ENCODE data around the gene MAPK8IP3. TPM values are rescaled to one million over a fixed set of nuclear protein-coding genes. Genes with fewer than 3 reads are reported as not detected.
"Not testable (repeated sequence)": the region's sequence is repeated elsewhere in the genome, so short reads cannot be mapped to it uniquely, and the experiment has no call there.

The MAPK8IP3 gene
- total and polyA plus RNA-seq, 7 donors, result 11.7 to 31.6 (median 22.6) TPM

DNA sequence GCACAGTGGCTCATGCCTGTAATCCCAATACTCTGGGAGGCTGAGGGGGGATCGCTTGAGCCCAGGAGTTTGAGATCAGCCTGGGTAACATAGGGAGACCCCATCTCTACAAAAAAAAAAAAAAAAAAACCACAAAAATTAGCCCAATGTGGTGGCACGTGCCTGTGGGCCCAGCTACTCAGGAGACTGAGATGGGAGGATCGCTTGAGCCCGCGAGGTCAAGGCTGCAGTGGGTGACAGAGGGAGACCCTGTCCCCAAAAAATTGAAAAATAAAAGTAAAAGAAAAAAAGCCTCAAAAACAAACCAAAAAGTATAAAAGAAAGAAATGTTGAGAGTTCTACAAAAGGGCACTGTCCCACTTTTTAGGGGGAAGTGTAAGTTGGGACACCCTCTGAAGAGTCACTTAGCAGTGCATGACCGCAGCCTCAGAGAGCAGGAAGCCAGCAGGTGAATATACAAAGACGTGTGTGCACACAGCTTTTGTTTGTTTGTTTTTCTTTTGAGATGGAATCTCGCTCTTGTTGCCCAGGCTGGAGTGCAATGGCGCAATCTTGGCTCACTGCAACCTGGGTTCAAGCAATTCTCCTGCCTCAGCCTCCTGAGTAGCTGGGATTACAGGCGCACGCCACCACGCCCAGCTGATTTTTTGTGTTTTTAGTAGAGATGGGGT, 13.7 kb downstream of the MAPK8IP3 start:
- H3K36me3 ChIP-seq (ENCODE audit: insufficient read depth in 1 of 2, low read depth in 1 of 2); H3K4me3 ChIP-seq; intact Hi-C loops (cut with DNase I); H3K27me3 ChIP-seq (ENCODE audit: insufficient read depth in 3 of 3, low read length in 2 of 3); ATAC-seq; H3K27ac ChIP-seq; H3K9me3 ChIP-seq: not testable (repeated sequence)
- peak in 1 of 2 donors; percentile 23 for DNase-seq
- 89 to 95% (median 90%) methylated on average over 12 of the region's 12 CpGs for WGBS, 3 donors
- H3K4me1 ChIP-seq, result peaks cover 26% of the 10 kb centered on the region

DNA sequence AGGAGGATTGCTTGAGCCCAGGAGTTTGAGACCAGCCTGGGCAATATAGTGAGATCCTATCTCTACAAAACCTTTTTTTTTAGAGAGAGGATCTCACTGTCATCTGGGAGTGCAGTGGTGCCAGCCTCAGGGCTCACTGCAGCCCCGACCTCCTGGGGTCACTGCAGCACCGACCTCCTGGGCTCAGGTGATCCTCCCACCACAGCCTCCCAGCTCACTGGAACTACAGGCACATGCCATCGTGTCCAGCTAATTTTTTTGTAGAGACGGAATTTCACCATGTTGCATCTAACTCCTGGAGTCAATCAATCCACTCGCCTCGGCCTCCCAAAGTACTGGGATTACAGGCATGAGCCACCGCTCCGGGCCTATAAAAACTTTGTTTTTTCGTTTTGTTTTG, 15.4 kb downstream of the MAPK8IP3 start:
- DNase-seq, result no peak
- 97 to 98% (median 98%) methylated on average over 9 of the region's 9 CpGs for WGBS, 3 donors
- H3K27ac ChIP-seq, result peak overlapping the region; percentile 75

DNA sequence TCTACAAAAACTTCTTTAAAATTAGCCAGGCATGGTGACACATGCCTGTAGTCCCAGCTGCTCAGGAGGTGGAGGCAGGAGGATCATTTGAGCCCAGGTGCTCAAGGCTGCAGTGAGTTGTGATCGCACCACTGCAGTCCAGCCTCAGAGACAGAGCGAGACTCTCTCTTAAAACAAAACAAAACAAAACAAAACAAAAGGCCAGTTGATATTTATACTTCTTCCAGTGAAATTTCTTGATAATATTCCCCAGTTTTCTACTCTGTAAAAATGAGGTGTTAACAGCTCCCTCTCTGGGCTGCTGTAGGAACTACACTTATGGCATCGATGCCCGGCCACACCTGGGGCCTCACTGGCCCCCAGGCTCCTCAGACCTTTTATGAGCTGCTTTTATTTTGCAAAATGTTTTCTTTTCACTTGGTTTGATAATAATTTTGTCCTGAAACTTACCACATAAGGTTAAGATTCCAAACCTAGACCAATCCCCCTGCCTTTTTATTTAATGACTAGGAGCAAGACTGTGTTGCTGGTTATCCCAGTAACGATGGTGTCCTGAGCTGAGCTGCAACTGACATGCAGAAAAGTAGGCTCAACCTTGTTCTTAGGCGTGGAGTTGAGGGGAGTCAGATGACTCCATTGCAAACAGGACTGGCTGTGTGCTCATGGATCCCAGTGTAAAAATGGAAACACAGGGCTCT, 17.6 kb downstream of the MAPK8IP3 start:
- ATAC-seq (peak; percentile 34 to 52 (median 43)), DNase-seq (no peak)
- Histone ChIP-seq H3K27ac (peak overlapping the region; percentile 75), H3K36me3 (ENCODE audit: insufficient read depth in 1 of 2, low read depth in 1 of 2) (peaks cover 0 to 31% of the 10 kb centered on the region in 2 donors), H3K4me1 (peaks cover 24% of the 10 kb centered on the region), H3K4me3 (no peak overlapping the region), H3K27me3 (ENCODE audit: insufficient read depth in 3 of 3, low read length in 2 of 3) (no peaks in the 10 kb centered on the region), H3K9me3 (no peaks in the 10 kb centered on the region)
- 53 to 59% (median 56%) methylated on average over 6 of the region's 6 CpGs for WGBS, 3 donors
- TF ChIP-seq, protein P1, sequence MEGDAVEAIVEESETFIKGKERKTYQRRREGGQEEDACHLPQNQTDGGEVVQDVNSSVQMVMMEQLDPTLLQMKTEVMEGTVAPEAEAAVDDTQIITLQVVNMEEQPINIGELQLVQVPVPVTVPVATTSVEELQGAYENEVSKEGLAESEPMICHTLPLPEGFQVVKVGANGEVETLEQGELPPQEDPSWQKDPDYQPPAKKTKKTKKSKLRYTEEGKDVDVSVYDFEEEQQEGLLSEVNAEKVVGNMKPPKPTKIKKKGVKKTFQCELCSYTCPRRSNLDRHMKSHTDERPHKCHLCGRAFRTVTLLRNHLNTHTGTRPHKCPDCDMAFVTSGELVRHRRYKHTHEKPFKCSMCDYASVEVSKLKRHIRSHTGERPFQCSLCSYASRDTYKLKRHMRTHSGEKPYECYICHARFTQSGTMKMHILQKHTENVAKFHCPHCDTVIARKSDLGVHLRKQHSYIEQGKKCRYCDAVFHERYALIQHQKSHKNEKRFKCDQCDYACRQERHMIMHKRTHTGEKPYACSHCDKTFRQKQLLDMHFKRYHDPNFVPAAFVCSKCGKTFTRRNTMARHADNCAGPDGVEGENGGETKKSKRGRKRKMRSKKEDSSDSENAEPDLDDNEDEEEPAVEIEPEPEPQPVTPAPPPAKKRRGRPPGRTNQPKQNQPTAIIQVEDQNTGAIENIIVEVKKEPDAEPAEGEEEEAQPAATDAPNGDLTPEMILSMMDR (IDR thresholded peaks at IDR 0.05), result peak; percentile 78
- intact Hi-C loops (cut with DNase I), result no loop called here

More for the DNA sequence above, 15.4 kb downstream of the MAPK8IP3 start:
- Histone ChIP-seq H3K9me3 (no peaks in the 10 kb centered on the region), H3K36me3 (ENCODE audit: insufficient read depth in 1 of 2, low read depth in 1 of 2) (peaks cover 0 to 21% of the 10 kb centered on the region in 2 donors), H3K27me3 (ENCODE audit: insufficient read depth in 3 of 3, low read length in 2 of 3) (no peaks in the 10 kb centered on the region), H3K4me3 (no peak overlapping the region), H3K4me1 (peaks cover 24% of the 10 kb centered on the region)
- TF ChIP-seq, protein P1 (IDR thresholded peaks at IDR 0.05), result no peak
- no peak for ATAC-seq
- intact Hi-C loops (cut with DNase I), result no loop called here

DNA sequence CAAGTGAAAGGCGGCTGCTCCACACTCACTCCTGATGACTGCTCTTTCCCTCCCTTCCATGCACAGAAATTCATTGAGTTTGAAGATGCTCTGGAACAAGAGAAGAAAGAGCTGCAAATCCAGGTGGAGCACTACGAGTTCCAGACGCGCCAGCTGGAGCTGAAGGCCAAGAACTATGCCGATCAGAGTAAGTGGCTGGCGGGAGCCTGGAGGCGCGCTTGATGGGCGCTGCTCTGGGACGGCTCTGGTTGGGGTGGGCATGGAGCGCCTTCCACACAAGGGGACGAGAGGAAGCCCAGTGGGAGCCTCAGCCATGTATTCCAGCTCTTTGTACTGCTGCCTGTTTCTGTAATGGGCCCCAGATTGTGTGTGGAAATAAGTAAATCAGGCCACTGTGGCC, 18.5 kb downstream of the MAPK8IP3 start:
- intact Hi-C loops (cut with DNase I), result no loop called here
- 90 to 93% (median 91%) methylated on average over 12 of the region's 12 CpGs for WGBS, 3 donors
- no peak for DNase-seq
- H3K9me3 ChIP-seq, result no peaks in the 10 kb centered on the region
- no peak for ATAC-seq
- no peaks in the 10 kb centered on the region for H3K27me3 ChIP-seq (ENCODE audit: insufficient read depth in 3 of 3, low read length in 2 of 3)
- TF ChIP-seq, protein P1 (IDR thresholded peaks at IDR 0.05), result no peak
- H3K4me3 ChIP-seq, result no peak overlapping the region
- H3K27ac ChIP-seq, result no peak overlapping the region
- peaks cover 0 to 38% of the 10 kb centered on the region in 2 donors for H3K36me3 ChIP-seq (ENCODE audit: insufficient read depth in 1 of 2, low read depth in 1 of 2)
- peaks cover 24% of the 10 kb centered on the region for H3K4me1 ChIP-seq

DNA sequence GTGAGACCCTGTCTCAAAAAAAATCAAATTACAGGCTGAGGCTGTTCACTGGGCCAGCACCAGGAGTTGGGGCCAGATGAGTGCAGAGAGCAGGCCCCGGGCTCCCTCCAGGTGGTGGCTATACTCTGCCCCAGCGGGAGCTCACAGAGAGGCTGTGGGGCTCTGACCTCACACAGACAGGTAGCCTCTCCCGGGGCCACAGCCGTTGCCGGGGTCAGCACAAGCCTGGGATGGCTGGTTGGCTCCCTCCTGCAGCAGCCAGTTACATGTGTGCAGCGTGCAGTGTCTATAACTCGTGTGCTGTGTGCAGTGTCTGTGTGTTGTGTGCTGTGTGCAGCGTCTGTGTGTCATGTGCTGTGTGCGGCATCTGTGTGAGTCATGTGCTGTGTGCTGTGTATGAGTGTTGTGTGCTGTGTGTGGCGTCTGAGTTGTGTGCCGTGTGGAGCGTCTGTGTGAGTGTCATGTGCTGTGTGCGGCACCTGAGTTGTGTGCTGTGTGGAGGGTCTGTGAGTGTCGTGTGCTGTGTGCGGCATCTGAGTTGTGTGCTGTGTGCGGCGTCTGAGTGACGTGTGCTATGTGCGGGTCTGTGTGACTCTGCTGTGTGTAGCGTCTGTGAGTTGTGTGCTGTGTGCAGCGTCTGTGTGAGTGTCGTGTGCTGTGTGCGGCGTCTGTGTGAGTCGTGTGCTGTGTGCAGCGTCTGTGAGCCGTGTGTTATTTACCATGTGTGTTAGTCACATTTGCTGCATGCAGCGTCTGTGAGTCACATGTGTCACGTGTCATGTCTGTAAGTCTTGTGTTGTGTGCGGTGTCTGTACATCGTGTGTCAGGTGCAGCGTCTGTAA, 20.9 kb downstream of the MAPK8IP3 start:
- DNase-seq, result no peak
- ATAC-seq, result no peak
- 94 to 95% (median 95%) methylated on average over 32 of the region's 32 CpGs for WGBS, 3 donors
- no peak overlapping the region for H3K4me3 ChIP-seq
- TF ChIP-seq, protein P1 (IDR thresholded peaks at IDR 0.05), result no peak
- H3K9me3 ChIP-seq, result no peaks in the 10 kb centered on the region
- H3K27me3 ChIP-seq (ENCODE audit: insufficient read depth in 3 of 3, low read length in 2 of 3), result no peaks in the 10 kb centered on the region
- H3K27ac ChIP-seq, result no peak overlapping the region
- peaks cover 16% of the 10 kb centered on the region for H3K4me1 ChIP-seq
- H3K36me3 ChIP-seq (ENCODE audit: insufficient read depth in 1 of 2, low read depth in 1 of 2), result peaks cover 0 to 59% of the 10 kb centered on the region in 2 donors
- intact Hi-C loops (cut with DNase I), result no loop called here

All from psoas muscle (tissue), 8 donors.